HG03457 (cell line): ENCODE measurements around the gene TNFRSF1B.

Source experiments
- ATAC-seq: cut with Tn5 transposase; IDR thresholded peaks from one replicate; pipeline ENCODE4 v1.9.1; 2021; ENCODE audit warnings: moderate number of reproducible peaks; ENCODE audit not compliant: unreplicated experiment

Gene TNFRSF1B

GRCh38 chr1:12155328-12155727 is 11.5 kb upstream of the TNFRSF1B start:
- no peak for ATAC-seq

DNA sequence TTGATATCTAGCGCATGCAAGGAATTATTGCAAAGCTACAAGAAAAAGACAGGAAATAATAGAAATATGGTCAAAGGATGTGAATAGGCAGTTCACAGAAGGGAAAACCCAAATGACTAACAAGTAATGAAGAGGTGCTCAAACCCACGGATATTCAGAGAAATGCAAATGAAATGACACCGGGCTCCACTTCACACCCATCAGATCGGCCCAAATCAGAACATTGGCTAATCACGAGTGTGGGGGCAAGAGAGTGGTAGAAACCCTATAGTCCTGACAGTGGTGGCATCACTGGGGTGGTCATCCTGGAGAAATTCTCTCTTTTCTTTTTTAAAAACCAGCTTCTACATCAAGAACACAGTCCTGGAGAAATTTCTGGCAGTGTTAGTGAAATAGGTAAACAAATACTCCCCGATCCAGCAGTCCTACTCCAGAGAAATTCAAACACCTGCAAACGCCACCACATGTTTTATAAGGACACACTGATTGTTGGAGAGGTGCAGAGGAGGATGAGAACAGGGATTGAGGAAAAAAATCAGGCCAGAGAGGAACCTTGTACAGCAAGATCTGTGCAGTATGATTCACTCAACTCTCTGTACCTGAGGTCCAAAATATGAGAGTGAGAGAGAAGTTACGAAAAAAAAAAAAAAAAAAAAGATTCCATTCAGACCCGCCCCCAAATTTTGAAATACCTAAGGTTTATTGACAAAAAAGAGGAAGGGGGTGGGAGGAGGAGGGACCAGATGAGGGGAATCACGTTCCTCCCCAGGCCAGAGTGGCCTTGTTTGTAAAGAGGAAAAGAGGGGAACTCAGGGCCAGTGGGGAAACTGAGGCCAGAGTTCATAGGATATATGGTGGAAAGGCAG is 9.2 kb upstream of the TNFRSF1B start:
- no peak for ATAC-seq

DNA sequence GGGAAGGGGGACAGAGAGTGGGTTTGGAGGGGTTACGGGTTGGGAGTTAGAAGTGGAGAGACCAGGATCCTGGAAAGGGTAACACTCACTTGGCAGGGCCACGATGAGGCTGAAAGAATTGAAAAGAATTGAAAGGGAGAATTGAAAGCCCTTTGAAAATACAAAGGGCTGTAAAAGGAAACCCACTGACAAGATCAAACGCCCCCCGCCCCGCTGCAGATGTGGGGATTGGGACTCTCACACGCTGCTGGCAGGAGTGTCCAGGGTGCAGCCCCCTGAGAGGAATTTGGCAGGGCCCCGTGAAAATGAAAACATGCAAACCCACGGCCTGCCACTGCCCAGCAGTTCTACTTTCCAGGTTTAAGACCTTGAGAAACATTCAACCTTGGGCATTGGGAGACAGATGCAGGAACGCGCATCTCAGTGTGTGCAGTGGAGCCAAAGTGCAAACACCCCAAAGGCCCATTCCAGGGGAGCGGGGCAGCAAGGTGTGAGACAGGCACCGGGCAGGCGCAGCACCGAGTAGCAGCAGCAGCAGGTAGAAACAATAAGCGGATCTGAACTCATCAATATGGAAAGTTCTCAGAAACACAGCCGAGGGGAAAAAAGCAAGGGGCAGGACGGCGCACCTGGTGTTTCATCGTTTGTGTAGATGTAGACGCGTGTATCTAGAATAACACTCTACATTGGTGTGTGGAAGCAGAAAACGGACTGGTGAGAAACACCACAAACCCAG is 8.3 kb upstream of the TNFRSF1B start:
- ATAC-seq: no peak

DNA sequence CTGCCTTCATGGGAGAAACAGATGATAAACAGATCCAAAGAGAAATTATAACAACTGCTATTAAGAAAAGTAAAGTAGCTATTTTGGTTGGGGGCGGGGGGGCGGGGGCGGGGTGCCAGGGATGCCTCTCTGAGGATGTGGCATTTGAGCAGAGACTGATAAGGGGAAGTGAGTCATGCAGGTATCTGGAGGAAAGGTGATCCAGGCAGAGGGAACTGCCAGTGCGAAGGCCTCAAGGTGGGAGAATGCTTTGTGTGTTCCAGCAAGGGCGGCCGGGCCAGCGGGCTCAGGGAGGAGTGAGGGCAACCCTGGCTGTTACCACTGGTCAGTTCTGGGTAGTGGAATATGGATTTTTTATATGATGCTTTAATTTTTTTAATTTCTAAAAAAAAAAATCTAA is 7.0 kb upstream of the TNFRSF1B start:
- ATAC-seq: no peak

DNA sequence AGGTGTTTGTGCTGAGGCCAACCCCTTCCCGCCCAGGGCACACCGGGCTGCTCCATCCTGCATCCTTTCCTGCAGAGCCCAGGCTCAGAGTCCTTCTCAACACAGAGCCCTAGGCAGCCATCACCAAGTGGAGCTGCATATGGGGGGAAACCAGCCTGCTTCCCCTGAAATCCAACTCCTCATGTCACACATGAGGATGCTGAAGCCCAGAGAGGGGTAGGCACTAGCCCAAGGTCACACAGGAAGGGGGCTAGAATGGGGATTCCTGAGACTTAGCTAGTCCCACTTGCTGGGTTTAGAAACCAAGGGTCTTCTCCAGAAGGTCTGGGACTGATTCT is 5.5 kb upstream of the TNFRSF1B start:
- no peak for ATAC-seq

GRCh38 chr1:12161662-12162458 is 4.9 kb upstream of the TNFRSF1B start:
- ATAC-seq: peak; percentile 43

DNA sequence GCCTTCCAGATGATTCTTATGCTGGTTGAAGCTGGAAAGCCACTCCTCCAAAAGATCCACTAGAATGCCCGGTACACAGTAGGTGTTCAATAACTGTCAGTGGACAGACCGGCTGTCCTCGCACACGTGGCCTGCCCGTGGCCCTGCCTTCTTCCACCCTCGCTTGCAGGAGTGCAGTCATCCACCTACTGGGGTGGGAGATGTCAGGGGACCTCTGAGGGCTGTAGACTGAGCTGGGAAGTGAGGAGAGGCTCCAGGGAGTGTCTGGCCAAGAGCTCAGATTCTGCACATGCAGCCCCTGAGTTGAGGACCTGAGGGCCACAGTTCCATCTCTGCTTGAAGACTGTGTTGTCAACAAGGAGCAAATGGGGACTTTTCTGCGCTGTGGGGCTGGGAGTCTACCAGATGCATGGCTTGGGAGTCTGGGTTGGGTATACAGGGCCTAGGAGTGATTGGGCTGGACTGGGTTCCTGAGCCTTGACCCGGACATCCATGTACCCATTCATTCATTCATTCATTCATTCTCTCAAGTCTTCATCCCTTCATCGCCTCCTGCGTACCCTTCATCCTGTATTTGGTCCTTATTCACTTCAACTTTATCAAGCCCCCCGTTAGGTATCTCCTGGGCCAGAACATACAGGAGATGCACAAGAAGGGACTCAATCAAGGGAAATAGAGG is 4.2 kb upstream of the TNFRSF1B start:
- no peak for ATAC-seq

- no peak for ATAC-seq
Measured at GRCh38 chr1:12163210-12163609, 3.6 kb upstream of the TNFRSF1B start.

- ATAC-seq: no peak
Measured at GRCh38 chr1:12164210-12164609, 2.6 kb upstream of the TNFRSF1B start.

DNA sequence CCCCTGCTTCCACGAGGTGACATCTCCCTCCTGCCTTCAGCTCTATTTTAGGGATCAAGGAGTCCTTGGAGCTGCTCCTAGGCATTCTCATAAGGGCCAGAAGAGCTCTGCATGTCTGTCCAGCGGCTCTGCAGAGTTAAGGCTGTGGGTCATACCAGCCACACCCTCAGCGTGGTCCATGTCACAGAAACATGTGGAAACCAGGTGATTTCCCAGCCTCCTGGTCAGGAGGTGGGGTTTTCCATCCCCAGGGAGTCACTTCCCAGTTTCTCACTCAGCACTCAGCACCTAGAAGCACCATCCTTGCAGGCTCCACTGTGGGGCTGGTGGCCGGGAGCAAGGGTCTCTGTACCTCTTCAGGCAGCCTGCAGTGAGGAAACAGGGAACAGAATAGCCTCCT is 1.4 kb upstream of the TNFRSF1B start:
- ATAC-seq: no peak

DNA sequence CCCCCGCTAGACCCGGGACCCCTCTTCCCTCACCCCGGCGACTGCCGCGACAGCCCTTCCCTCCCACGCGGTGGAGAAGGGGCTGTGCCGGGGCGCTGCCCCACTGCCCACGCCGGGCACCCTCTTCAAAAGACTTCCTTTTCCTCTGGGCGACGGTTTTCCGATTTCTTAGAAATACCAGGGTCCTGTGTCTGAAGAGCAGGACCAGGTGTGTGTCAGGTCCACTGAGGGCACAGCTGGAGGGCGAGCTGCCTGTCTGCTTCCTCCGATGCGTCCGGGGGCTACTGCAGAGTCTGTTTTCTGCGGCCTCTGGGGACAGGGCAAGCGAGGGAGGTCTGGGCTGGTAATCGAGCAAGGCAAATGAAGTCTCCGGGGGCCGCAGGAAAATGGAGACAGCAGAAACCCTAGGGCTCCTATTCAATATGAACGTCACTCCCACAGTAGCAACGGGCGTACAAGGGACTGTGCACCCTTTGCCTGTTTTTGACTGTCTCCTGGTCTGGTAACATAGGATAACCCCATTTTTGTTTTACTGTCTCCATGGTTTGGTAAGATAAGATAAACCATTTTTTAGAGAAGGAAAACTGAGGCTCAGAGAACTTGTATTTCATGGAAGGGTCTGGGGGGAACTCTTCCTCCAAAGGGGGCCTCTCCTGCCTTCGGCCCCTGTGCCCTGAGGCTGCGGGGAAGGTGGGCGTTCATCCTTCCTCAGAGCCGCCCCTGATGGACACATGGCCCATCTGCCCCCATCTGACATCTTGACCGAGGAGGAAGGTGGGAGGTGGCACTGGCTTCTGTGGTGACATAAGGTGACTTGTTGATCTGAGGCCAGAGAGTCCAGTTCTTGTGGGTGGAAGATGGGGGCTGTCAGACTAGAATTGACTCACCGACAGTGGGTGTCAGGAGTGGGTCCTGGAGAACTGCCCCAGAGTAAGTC is 970 bp downstream of the TNFRSF1B start:
- no peak for ATAC-seq

- ATAC-seq: no peak
Measured at GRCh38 chr1:12168451-12169160, 1.8 kb downstream of the TNFRSF1B start.

DNA sequence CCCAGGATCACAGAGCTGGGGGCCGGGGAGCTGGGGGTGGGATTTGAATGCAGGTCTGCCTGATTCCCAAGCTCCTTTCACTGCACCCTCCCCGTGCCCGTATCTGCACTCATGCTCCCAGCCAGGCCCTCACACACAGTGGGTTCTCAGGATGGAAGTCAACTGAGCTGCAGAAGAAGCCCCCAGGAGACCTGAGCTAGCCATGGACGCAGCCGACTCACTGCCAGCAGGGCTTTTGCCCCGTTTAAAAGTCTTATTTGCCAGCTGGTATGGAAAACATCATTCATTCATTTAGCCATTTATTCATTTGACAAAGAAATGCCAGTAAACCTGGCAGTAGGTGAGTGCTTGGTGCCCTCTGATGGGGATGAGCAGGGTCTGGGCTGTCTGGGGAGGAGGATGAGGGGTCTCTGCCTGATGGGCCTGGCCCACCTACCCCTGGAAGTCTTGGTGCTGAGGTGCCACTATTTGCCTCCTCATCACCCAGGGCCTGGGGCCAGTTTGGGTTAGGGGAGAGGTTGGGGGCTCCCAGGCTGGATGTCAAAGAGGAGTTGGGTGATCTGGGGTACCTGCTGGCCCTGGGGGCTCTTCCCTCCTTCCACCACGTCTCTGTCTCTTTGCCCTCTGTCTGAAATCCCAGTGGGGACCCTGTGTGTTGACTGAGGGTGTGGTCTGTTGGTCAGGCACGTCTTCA is 2.8 kb downstream of the TNFRSF1B start:
- no peak for ATAC-seq

DNA sequence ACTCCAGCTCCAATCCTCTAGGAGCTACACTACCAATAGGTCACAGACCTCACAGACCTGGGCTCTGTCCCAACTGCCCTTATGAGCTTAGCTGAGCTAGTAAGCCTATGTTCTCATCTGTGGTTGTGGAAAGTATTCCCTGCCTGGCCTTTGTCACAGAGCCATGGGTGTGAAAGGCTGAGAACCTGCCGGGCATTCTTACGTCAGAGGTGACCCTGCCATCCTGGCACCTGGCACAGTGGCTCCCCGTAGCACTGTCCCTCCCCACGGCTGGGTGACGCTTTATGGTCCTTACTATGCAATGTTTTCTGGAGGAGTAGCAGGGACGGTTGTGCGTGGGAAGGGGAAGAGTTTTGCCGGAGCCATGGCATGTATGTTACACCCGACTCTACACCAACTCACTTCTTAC is 3.5 kb downstream of the TNFRSF1B start:
- no peak for ATAC-seq

GRCh38 chr1:12171206-12172041 is 4.6 kb downstream of the TNFRSF1B start:
- ATAC-seq: no peak

- ATAC-seq: no peak
Measured at GRCh38 chr1:12172042-12172851, 5.5 kb downstream of the TNFRSF1B start.

GRCh38 chr1:12173041-12173509 is 6.3 kb downstream of the TNFRSF1B start:
- no peak for ATAC-seq
